Thoracic aorta (tissue), 2 donors: ENCODE data around the gene CEP68. TPM values are rescaled to one million over a fixed set of nuclear protein-coding genes. Genes with fewer than 3 reads are reported as not detected.

Source experiments
- ATAC-seq: fragments of 150-250 bp; one replicate; pipeline ENCODE4 v1.8.0; 2017; ENCODE audit warnings: low read depth; ENCODE audit not compliant: insufficient number of reproducible peaks, low FRiP score
- DNase-seq: peaks from one replicate; pipeline ENCODE4 v3.0.0-alpha.2; 2020; ENCODE audit warnings: low spot score
- H3K27ac ChIP-seq, 2 donors: fragments of 200-600 bp; sonication (generic); 1 replicate in 1 of 2; 2 replicates in 1 of 2; pipeline ENCODE4 v1.5.1; 2016; ENCODE audit warnings: mild to moderate bottlenecking in 2 of 2, moderate library complexity in 2 of 2
- H3K27me3 ChIP-seq: fragments of 200-600 bp; sonication (generic); replicated peaks from 2 replicates; pipeline ENCODE4 v1.6.0; 2016; ENCODE audit warnings: mild to moderate bottlenecking; ENCODE audit not compliant: insufficient read depth
- H3K36me3 ChIP-seq: fragments of 200-600 bp; sonication (generic); one replicate; pipeline ENCODE4 v1.5.1; 2016
- H3K4me1 ChIP-seq, 2 donors: fragments of 200-600 bp; sonication (generic); 1 replicate in 1 of 2; 2 replicates in 1 of 2; pipeline versions ENCODE4 v1.5.1 to v1.6.0; 2016; ENCODE audit warnings: low read depth in 2 of 2, mild to moderate bottlenecking in 1 of 2; ENCODE audit not compliant: control insufficient read depth in 1 of 2
- H3K4me3 ChIP-seq: fragments of 200-600 bp; sonication (generic); 2 replicates; pipeline ENCODE4 v1.5.1; 2016; ENCODE audit warnings: mild to moderate bottlenecking
- H3K9me3 ChIP-seq: fragments of 200-600 bp; sonication (generic); 2 replicates; pipeline ENCODE4 v1.5.1; 2016
- CTCF ChIP-seq: fragments of 200-600 bp; sonication (generic); IDR thresholded peaks from one replicate; pipeline ENCODE4 v1.5.1; 2019; ENCODE audit warnings: antibody characterized with exemption
- total RNA-seq, 2 donors: library from RNA; depleted of rRNA; stranded (reverse); fragments of >200 nt; gene quantifications; one replicate each; pipeline versions ENCODE4 v1.1.0 to v1.2.3, GENCODE V29; 2016

Gene CEP68
- total RNA-seq, 2 donors from 2014 or later, result 28.8 to 31.3 TPM

- H3K27me3 ChIP-seq, result no peaks in the 10 kb centered on the region
- no peak for TF ChIP-seq CTCF
- H3K4me1 ChIP-seq, result peaks cover 0 to 9% of the 10 kb centered on the region in 2 donors
- DNase-seq (no peak), ATAC-seq (no peak)
- no peak overlapping the region for H3K27ac ChIP-seq
- H3K36me3 ChIP-seq, result peaks cover 4% of the 10 kb centered on the region
- H3K4me3 ChIP-seq, result no peak overlapping the region
- no peaks in the 10 kb centered on the region for H3K9me3 ChIP-seq
These were observed 30.1 kb upstream of the CEP68 start for GRCh38 chr2:65026154-65026553.

- ATAC-seq (no peak), DNase-seq (no peak)
- Histone ChIP-seq H3K4me3 (no peak overlapping the region), H3K4me1 (peaks cover 0 to 16% of the 10 kb centered on the region in 2 donors), H3K36me3 (no peaks in the 10 kb centered on the region), H3K27ac (no peak overlapping the region), H3K9me3 (no peaks in the 10 kb centered on the region), H3K27me3 (no peaks in the 10 kb centered on the region)
- TF ChIP-seq CTCF, result no peak
These were observed 29.3 kb upstream of the CEP68 start for GRCh38 chr2:65026704-65027464.

- Histone ChIP-seq H3K4me3 (no peak overlapping the region), H3K36me3 (no peaks in the 10 kb centered on the region), H3K27me3 (no peaks in the 10 kb centered on the region), H3K9me3 (no peaks in the 10 kb centered on the region), H3K4me1 (peaks cover 0 to 23% of the 10 kb centered on the region in 2 donors), H3K27ac (no peak overlapping the region)
- TF ChIP-seq CTCF, result no peak
- no peak for ATAC-seq
- no peak for DNase-seq
These were observed 28.5 kb upstream of the CEP68 start for GRCh38 chr2:65027616-65028244.

GRCh38 chr2:65030476-65031332 lies 25.5 kb upstream of the CEP68 start:
- no peak for DNase-seq
- H3K36me3 ChIP-seq, result no peaks in the 10 kb centered on the region
- H3K4me3 ChIP-seq, result no peak overlapping the region
- ATAC-seq, result no peak
- H3K4me1 ChIP-seq, result peaks cover 0 to 23% of the 10 kb centered on the region in 2 donors
- no peaks in the 10 kb centered on the region for H3K9me3 ChIP-seq
- no peak for TF ChIP-seq CTCF
- H3K27ac ChIP-seq, result no peak overlapping the region
- no peaks in the 10 kb centered on the region for H3K27me3 ChIP-seq
